ENCODE results near the gene RFX5.

RFX5 gene

GRCh38 chr1:151315565-151316235 lies 31.4 kb downstream of the RFX5 start:
- no peak for DNase-seq

GRCh38 chr1:151314137-151314875 lies 32.7 kb downstream of the RFX5 start:
- peak; percentile 90 for DNase-seq

- DNase-seq: no peak
Observed at GRCh38 chr1:151313501-151313900, 33.6 kb downstream of the RFX5 start.

- no peak for DNase-seq
Observed at GRCh38 chr1:151312826-151313225, 34.2 kb downstream of the RFX5 start.

GRCh38 chr1:151312411-151312810 lies 34.6 kb downstream of the RFX5 start:
- DNase-seq: no peak

GRCh38 chr1:151311589-151312331 lies 35.3 kb downstream of the RFX5 start:
- peak; percentile 100 for DNase-seq

GRCh38 chr1:151311011-151311410 lies 36.0 kb downstream of the RFX5 start:
- DNase-seq: no peak

- peak; percentile 33 for DNase-seq
Observed at GRCh38 chr1:151309811-151310323, 37.2 kb downstream of the RFX5 start.

GRCh38 chr1:151294742-151295462 lies 52.1 kb downstream of the RFX5 start:
- DNase-seq: no peak

- DNase-seq: no peak
Observed at GRCh38 chr1:151293093-151293492, 54.0 kb downstream of the RFX5 start.

- DNase-seq: no peak
Observed at GRCh38 chr1:151292207-151293030, 54.6 kb downstream of the RFX5 start.

GRCh38 chr1:151290709-151291303 lies 56.2 kb downstream of the RFX5 start:
- no peak for DNase-seq
